HK-2 (cell line): ENCODE results near the gene GAP43.

ENCODE experiments used
- DNase-seq: peaks from one replicate; pipeline ENCODE4 v3.0.0-alpha.2; 2018; ENCODE audit not compliant: unreplicated experiment

The GAP43 gene

DNA sequence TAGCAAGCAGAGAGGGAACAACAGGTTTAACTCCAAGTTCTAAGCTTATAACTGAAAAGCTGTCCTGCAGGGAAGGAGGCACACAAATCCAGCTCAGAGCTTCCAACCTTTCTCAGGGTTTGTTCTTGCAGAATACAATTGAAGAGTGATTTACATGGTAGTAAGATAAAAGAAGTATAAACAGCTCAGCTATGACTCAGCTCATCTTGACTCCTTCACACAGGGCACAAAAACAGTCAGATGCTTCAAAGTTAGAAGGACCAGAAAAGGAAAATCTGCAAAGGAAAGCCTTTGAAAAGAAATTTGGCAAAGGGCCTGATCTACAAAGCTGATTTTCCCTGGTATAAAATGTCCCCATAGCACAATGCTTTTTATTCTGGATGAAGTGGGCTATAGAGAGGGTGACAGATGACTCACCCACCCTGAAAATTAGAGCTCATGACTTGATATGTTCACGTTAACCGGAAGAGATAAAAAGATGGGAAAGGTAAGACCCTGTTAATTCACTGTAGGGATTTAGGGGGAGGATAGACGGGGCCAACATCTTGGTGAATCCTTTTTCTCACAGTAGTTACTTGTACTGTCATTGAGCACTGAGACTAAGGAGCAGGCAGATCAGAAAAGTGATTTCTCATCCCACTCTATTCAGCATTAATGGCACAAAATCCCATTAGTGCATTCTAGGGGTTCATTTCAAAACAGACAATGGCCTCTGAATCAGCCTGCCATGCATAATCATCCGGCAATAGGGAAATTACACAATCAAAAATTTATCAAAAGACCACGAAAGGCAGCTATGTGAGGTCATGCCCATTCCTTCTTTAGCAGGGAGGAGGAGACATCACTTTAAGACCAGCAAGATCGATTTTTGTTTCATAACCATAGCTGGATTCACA, 143.5 kb downstream of the GAP43 start:
- no peak for DNase-seq

DNA sequence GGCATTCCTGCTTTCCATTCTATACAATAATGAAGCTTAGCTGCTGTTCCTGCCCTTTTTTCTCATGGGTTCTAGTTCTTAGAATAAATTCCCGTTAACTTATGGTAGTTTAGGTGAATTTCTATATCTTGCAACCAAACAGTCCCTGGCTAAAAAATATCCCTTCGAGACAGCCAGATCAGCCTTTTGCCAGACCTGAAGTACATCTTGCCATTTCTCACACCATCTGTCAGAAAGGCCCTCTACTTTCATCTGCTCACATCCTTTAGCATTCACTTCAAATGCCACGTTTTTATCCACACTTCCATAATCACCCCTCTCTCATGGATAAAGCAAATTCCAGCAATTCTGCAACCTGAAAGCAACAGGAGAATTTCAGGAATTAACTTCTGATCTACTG, 145.4 kb downstream of the GAP43 start:
- no peak for DNase-seq
